K562 (cell line): ENCODE results near the gene CDCA3. TPM values are rescaled to one million over a fixed set of nuclear protein-coding genes. Genes with fewer than 3 reads are reported as not detected.

ENCODE experiments used
- BCL6 ChIP-seq: fragments of 250-450 bp; sonication (Bioruptor Pico); IDR thresholded peaks from 2 replicates; pipeline ENCODE4 v1.4.0; 2020
- CREB3 ChIP-seq: fragments of 450-650 bp; conservative IDR thresholded peaks from 2 replicates; pipeline ENCODE4 v1.6.1; 2016; ENCODE audit warnings: missing genetic modification characterization, low read depth, mild to moderate bottlenecking, missing compliant biosample characterization, moderate library complexity
- CTCFL ChIP-seq: IDR thresholded peaks from 2 replicates; pipeline ENCODE4 v1.6.1; 2011; ENCODE audit warnings: borderline replicate concordance, low read depth, mild to moderate bottlenecking, moderate library complexity, low read length; ENCODE audit not compliant: insufficient read depth, poor library complexity, severe bottlenecking
- IRF2 ChIP-seq: sonication (generic); formaldehyde crosslinking; IDR thresholded peaks from 2 replicates; pipeline ENCODE4 v1.8.1; 2022; ENCODE audit warnings: mild to moderate bottlenecking, missing genetic modification reagents
- MTA2 ChIP-seq: fragments of 450-650 bp; IDR thresholded peaks from 2 replicates; pipeline ENCODE4 v1.6.1; 2016; ENCODE audit warnings: low read depth
- NR1H2 ChIP-seq: sonication (generic); formaldehyde crosslinking; IDR thresholded peaks from 2 replicates; pipeline ENCODE4 v1.4.0; 2020; ENCODE audit warnings: mild to moderate bottlenecking, missing genetic modification reagents
- NUFIP1 ChIP-seq: fragments of 450-650 bp; IDR thresholded peaks from 2 replicates; pipeline ENCODE4 v1.6.1; 2018; ENCODE audit not compliant: partially characterized antibody
- PML ChIP-seq: IDR thresholded peaks from 2 replicates; pipeline ENCODE4 v1.6.1; 2012; ENCODE audit warnings: low read length, inconsistent platforms
- POLR2A ChIP-seq: fragments of 450-650 bp; conservative IDR thresholded peaks from 2 replicates; pipeline ENCODE4 v1.6.1; 2016
- RBM22 ChIP-seq: fragments of 200-400 bp; formaldehyde crosslinking; IDR thresholded peaks from 2 replicates; pipeline ENCODE4 v1.6.1; 2018; ENCODE audit warnings: low read length, low read depth; ENCODE audit not compliant: poor library complexity, severe bottlenecking
- RUNX1 ChIP-seq: sonication (generic); IDR thresholded peaks from 2 replicates; pipeline ENCODE4 v1.6.1; 2016; ENCODE audit warnings: antibody characterized with exemption, low read depth
- VEZF1 ChIP-seq: fragments of 200-800 bp; sonication (Bioruptor generic); IDR thresholded peaks from 2 replicates; pipeline ENCODE4 v1.6.1; 2017; ENCODE audit warnings: missing genetic modification characterization, missing compliant biosample characterization
- ZBED1 ChIP-seq: IDR thresholded peaks from 2 replicates; pipeline ENCODE4 v1.6.1; 2014
- ZBTB43 ChIP-seq: sonication (generic); formaldehyde crosslinking; IDR thresholded peaks from 2 replicates; pipeline ENCODE4 v1.8.0; 2023; ENCODE audit warnings: mild to moderate bottlenecking, missing genetic modification reagents
- ZNF184 ChIP-seq: sonication (generic); formaldehyde crosslinking; IDR thresholded peaks from 2 replicates; pipeline ENCODE4 v1.5.0; 2020; ENCODE audit warnings: missing genetic modification reagents
- ZNF197 ChIP-seq: fragments of 200-800 bp; sonication (Bioruptor generic); IDR thresholded peaks from 2 replicates; pipeline ENCODE4 v1.6.1; 2016; ENCODE audit warnings: low read depth, missing genetic modification characterization, missing compliant biosample characterization
- ZNF644 ChIP-seq: fragments of 200-800 bp; sonication (Bioruptor generic); IDR thresholded peaks from 2 replicates; pipeline ENCODE4 v1.6.1; 2016; ENCODE audit warnings: low read depth, missing genetic modification characterization, missing compliant biosample characterization
- polyA plus RNA-seq, 8 experiments: library from polyadenylated mRNA; depleted of rRNA in 4 of 8; stranded (reverse) in 5 of 8; unstranded in 3 of 8; fragments of >200 nt; fragmentation: Nextera tagmentation in 2 of 8; fragmentation: Illumina TruSeq in 1 of 8; extraction: Ambion mirVana in 2 of 8; extraction: Trizol in 1 of 8; gene quantifications; 2 replicates each; pipeline versions ENCODE4 v1.2.1 to v1.2.3, GENCODE V29; 2011 to 2014; ENCODE audit warnings: inconsistent platforms in 1 of 8, missing spikeins in 1 of 8
- total RNA-seq, 7 experiments: library from RNA; depleted of rRNA in 6 of 7; stranded (reverse); fragments of >200 nt in 6 of 7; fragmentation: Illumina TruSeq in 2 of 7; extraction: Trizol in 2 of 7; gene quantifications; 2 replicates each; pipeline versions ENCODE4 v1.2.1 to v1.2.3, GENCODE V29; 2011 to 2021; ENCODE audit warnings: low replicate concordance in 1 of 7
- TF ChIP-seq, protein P1 (sequence below), 3 experiments: fragments of 200-800 bp in 1 of 3; fragments of 250-450 bp in 1 of 3; fragments of 450-650 bp in 1 of 3; sonication (Bioruptor Pico) in 1 of 3; sonication (Bioruptor generic) in 1 of 3; formaldehyde crosslinking in 1 of 3; IDR thresholded peaks; 2 replicates each; pipeline versions ENCODE4 v1.6.1 to v1.8.0; 2016 to 2022; ENCODE audit warnings: mild to moderate bottlenecking in 2 of 3, missing genetic modification characterization in 2 of 3, missing compliant biosample characterization in 1 of 3, moderate library complexity in 1 of 3

CDCA3 gene
- total and polyA plus RNA-seq, 9 of the 15 experiments (the other 6 are each of a cell fraction or from before 2014, with no cell fraction given): 24.2 to 80.8 (median 55.1) TPM

DNA sequence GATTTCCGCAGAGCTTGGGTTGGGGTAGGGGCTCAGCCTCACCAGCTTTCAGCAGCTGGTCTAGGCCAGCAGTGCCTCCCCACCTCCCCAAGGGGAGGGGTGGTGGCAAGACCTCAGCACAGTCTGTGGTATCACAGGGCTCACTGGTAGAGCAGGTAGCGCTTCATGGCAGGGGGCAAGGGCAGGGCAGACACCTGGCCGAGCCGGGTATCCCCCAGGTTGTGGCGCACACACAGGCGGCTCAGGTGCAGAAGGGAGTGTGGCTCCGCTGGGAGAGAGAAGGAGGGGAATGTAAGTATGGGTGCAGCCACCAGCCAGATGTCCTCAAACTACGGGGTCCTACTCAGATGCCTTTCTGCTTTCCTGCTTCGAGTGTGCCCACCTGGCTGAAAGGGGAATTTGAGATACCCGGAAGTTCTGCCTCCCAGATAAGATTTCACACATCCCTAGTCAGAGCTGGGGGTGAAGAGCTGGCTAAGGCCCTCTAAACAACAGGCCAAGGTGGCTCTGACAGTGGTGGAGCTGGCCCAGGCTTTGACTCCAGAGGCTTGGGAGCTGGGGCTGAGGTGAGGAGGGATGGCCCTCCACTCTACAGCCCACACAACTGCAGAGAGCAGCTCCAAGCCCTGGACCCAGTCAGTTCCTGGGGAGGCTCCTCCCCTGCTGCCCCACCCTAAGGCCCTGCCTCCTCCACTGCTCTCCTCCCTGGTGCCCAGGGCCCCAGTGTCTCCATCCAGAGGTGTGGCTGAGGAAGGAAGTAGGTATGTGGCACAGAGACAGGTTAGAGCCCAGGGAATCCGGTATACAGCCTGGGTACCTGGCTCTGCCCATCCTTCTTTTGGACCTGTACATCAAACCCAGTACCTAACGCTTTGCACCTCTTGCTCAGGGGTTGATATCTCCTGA, 20.2 kb upstream of the CDCA3 start (continued):
- no peak for TF ChIP-seq VEZF1 (CRISPR knock-in tag)
- no peak for TF ChIP-seq ZNF644 (tag)
- no peak for TF ChIP-seq CTCFL
- TF ChIP-seq PML: 0 out of 2 replicates have a peak, but pooled peaks have one; percentile 18
- TF ChIP-seq ZNF197 (CRISPR knock-in tag): no peak
- no peak for TF ChIP-seq MTA2
- TF ChIP-seq, protein P1, sequence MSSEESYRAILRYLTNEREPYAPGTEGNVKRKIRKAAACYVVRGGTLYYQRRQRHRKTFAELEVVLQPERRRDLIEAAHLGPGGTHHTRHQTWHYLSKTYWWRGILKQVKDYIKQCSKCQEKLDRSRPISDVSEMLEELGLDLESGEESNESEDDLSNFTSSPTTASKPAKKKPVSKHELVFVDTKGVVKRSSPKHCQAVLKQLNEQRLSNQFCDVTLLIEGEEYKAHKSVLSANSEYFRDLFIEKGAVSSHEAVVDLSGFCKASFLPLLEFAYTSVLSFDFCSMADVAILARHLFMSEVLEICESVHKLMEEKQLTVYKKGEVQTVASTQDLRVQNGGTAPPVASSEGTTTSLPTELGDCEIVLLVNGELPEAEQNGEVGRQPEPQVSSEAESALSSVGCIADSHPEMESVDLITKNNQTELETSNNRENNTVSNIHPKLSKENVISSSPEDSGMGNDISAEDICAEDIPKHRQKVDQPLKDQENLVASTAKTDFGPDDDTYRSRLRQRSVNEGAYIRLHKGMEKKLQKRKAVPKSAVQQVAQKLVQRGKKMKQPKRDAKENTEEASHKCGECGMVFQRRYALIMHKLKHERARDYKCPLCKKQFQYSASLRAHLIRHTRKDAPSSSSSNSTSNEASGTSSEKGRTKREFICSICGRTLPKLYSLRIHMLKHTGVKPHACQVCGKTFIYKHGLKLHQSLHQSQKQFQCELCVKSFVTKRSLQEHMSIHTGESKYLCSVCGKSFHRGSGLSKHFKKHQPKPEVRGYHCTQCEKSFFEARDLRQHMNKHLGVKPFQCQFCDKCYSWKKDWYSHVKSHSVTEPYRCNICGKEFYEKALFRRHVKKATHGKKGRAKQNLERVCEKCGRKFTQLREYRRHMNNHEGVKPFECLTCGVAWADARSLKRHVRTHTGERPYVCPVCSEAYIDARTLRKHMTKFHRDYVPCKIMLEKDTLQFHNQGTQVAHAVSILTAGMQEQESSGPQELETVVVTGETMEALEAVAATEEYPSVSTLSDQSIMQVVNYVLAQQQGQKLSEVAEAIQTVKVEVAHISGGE (CRISPR knock-in tag; IDR thresholded peaks at IDR 0.05): no peak
- peak; percentile 70 for TF ChIP-seq POLR2A
- TF ChIP-seq RBM22: peak; percentile 32
- TF ChIP-seq IRF2 (CRISPR knock-in tag): no peak
- no peak for TF ChIP-seq NR1H2 (CRISPR knock-in tag)
- no peak for TF ChIP-seq ZNF184 (CRISPR knock-in tag)
- TF ChIP-seq ZBTB43 (CRISPR knock-in tag): no peak
- TF ChIP-seq BCL6 (CRISPR knock-in tag): no peak
- TF ChIP-seq NUFIP1: no peak
- TF ChIP-seq CREB3 (tag): no peak
- TF ChIP-seq ZBED1: 0 out of 2 replicates have a peak, but pooled peaks have one; percentile 21
- TF ChIP-seq RUNX1: no peak
